H1 (cell line): Measurements from ENCODE around the gene HACD2. TPM values are rescaled to one million over a fixed set of nuclear protein-coding genes. Genes with fewer than 3 reads are reported as not detected.

ENCODE experiments used
- ASH2L ChIP-seq: fragments of 200-600, 300-600 bp; sonication (generic); IDR thresholded peaks from one replicate; pipeline ENCODE4 v1.7.1; 2017; ENCODE audit warnings: low read length
- BACH1 ChIP-seq: IDR thresholded peaks from 2 replicates; pipeline ENCODE4 v1.6.1; 2012; ENCODE audit warnings: low read length, improper control_type of control experiment
- CEBPB ChIP-seq: IDR thresholded peaks from 2 replicates; pipeline ENCODE4 v1.6.1; 2012; ENCODE audit warnings: low read depth, low read length
- CHD2 ChIP-seq: IDR thresholded peaks from 2 replicates; pipeline ENCODE4 v1.6.1; 2012; ENCODE audit warnings: low read length, improper control_type of control experiment
- CTCF ChIP-seq, 3 experiments: IDR thresholded peaks; 1 replicate in 2 of 3; 2 replicates in 1 of 3; pipeline versions ENCODE4 v1.5.1 to v1.6.1; 2011; ENCODE audit warnings: low read length in 3 of 3, mild to moderate bottlenecking in 3 of 3, inconsistent platforms in 2 of 3, low read depth in 1 of 3, moderate library complexity in 1 of 3; ENCODE audit not compliant: insufficient read depth in 1 of 3; ENCODE audit errors: control extremely low read depth in 1 of 3
- KDM4A ChIP-seq: IDR thresholded peaks from one replicate; pipeline ENCODE4 v1.7.1; 2012; ENCODE audit warnings: low read depth, mild to moderate bottlenecking, moderate library complexity, low read length, inconsistent platforms; ENCODE audit not compliant: severe bottlenecking
- POLR2AphosphoS5 ChIP-seq: IDR thresholded peaks from 2 replicates; pipeline ENCODE4 v1.6.1; 2011; ENCODE audit warnings: low read depth, low read length
- SUZ12 ChIP-seq: fragments of 200-600 bp; sonication (generic); IDR thresholded peaks from 2 replicates; pipeline ENCODE4 v1.6.1; 2012; ENCODE audit warnings: mild to moderate bottlenecking, inconsistent platforms, low read length, moderate library complexity, mixed read lengths
- TAF7 ChIP-seq: optimal IDR thresholded peaks from 2 replicates; pipeline ENCODE3; 2011; ENCODE audit warnings: low read depth, mild to moderate bottlenecking, inconsistent platforms, low read length, moderate library complexity, borderline replicate concordance
- polyA plus RNA-seq, 7 experiments: library from polyadenylated mRNA; depleted of rRNA in 3 of 7; stranded (reverse) in 5 of 7; unstranded in 2 of 7; fragments of >200 nt in 5 of 7; fragments of 200-250 nt in 2 of 7; gene quantifications; 1 replicate in 5 of 7; 2 replicates in 1 of 7; 4 replicates in 1 of 7; pipeline versions ENCODE4 v1.2.1 to v1.2.3, GENCODE V29; 2011 to 2013; ENCODE audit warnings: missing spikeins in 2 of 7, mixed read lengths in 2 of 7
- total RNA-seq: library from RNA; stranded (reverse); fragmentation: NEBNext Ultra II Directional; extraction: Animal tissue kit (Norgen Biotek cat#: 25700); gene quantifications from 2 replicates; pipeline ENCODE4 v1.2.1, GENCODE V29; 2021

Gene HACD2
- total and polyA plus RNA-seq, 2 of the 8 experiments (the other 6 are each of a cell fraction or from before 2014, with no cell fraction given) = 24.9 to 31.2 TPM

- TF ChIP-seq CTCF (IDR thresholded peaks at IDR 0.05; ENCODE audit: control extremely low read depth in 1 of 3, insufficient read depth in 1 of 3, low read depth in 1 of 3, low read length in 3 of 3) (no peak), CHD2 (no peak), POLR2AphosphoS5 (no peak), TAF7 (no peak), ASH2L (no peak), KDM4A (no peak), CEBPB (no peak), SUZ12 (no peak), BACH1 (no peak)
These were observed 49.5 kb upstream of the HACD2 start (continued) for GRCh38 chr3:123634149-123635051.
